ENCODE results near the gene PDXDC1. TPM values are rescaled to one million over a fixed set of nuclear protein-coding genes. Genes with fewer than 3 reads are reported as not detected.
"Not testable (repeated sequence)": the region's sequence is repeated elsewhere in the genome, so short reads cannot be mapped to it uniquely, and the experiment has no call there.

The PDXDC1 gene
- total RNA-seq, 1 donor from 2014 or later, result 119 TPM

GRCh38 chr16:15132719-15133428, 158.0 kb downstream of the PDXDC1 start:
- not testable (repeated sequence) for DNase-seq (ENCODE audit: low read depth in 2 of 2)

GRCh38 chr16:15133554-15133953, 158.7 kb downstream of the PDXDC1 start:
- not testable (repeated sequence) for DNase-seq (ENCODE audit: low read depth in 2 of 2)

- not testable (repeated sequence) for DNase-seq (ENCODE audit: low read depth in 2 of 2)
These were observed 160.1 kb downstream of the PDXDC1 start for GRCh38 chr16:15134752-15135482.

GRCh38 chr16:15135483-15136360, 160.9 kb downstream of the PDXDC1 start:
- not testable (repeated sequence) for DNase-seq (ENCODE audit: low read depth in 2 of 2)

GRCh38 chr16:15137514-15137913, 162.7 kb downstream of the PDXDC1 start:
- not testable (repeated sequence) for DNase-seq (ENCODE audit: low read depth in 2 of 2)

GRCh38 chr16:15140444-15141365, 165.9 kb downstream of the PDXDC1 start:
- peak in 1 of 2 donors; percentile 1 for DNase-seq (ENCODE audit: low read depth in 2 of 2)

- DNase-seq (ENCODE audit: low read depth in 2 of 2), result no peak
These were observed 166.8 kb downstream of the PDXDC1 start for GRCh38 chr16:15141586-15141985.

- DNase-seq (ENCODE audit: low read depth in 2 of 2), result peak in 1 of 2 donors; percentile 6
These were observed 167.5 kb downstream of the PDXDC1 start for GRCh38 chr16:15142107-15142890.

- not testable (repeated sequence) for DNase-seq (ENCODE audit: low read depth in 2 of 2)
These were observed 168.2 kb downstream of the PDXDC1 start for GRCh38 chr16:15142891-15143600.

GRCh38 chr16:15143601-15144091, 168.8 kb downstream of the PDXDC1 start:
- peak in 1 of 2 donors; percentile 34 for DNase-seq (ENCODE audit: low read depth in 2 of 2)

- DNase-seq (ENCODE audit: low read depth in 2 of 2), result peak; percentile 41 to 47
These were observed 169.3 kb downstream of the PDXDC1 start for GRCh38 chr16:15144092-15144631.

- DNase-seq (ENCODE audit: low read depth in 2 of 2), result not testable (repeated sequence)
These were observed 170.1 kb downstream of the PDXDC1 start for GRCh38 chr16:15144781-15145417.

- DNase-seq (ENCODE audit: low read depth in 2 of 2), result not testable (repeated sequence)
These were observed 170.8 kb downstream of the PDXDC1 start for GRCh38 chr16:15145418-15146263.

GRCh38 chr16:15146264-15146662, 171.4 kb downstream of the PDXDC1 start:
- not testable (repeated sequence) for DNase-seq (ENCODE audit: low read depth in 2 of 2)

- DNase-seq (ENCODE audit: low read depth in 2 of 2), result not testable (repeated sequence)
These were observed 174.0 kb downstream of the PDXDC1 start for GRCh38 chr16:15148831-15149230.

GRCh38 chr16:15149260-15149659, 174.4 kb downstream of the PDXDC1 start:
- not testable (repeated sequence) for DNase-seq (ENCODE audit: low read depth in 2 of 2)

- peak in 1 of 2 donors; percentile 34 for DNase-seq (ENCODE audit: low read depth in 2 of 2)
These were observed 179.2 kb downstream of the PDXDC1 start for GRCh38 chr16:15154005-15154404.

All from lung microvascular endothelial cell (primary cell).